MCF 10A (cell line): ENCODE data around the gene ASTN2. TPM values are rescaled to one million over a fixed set of nuclear protein-coding genes. Genes with fewer than 3 reads are reported as not detected.

Source experiments
- BruUV-seq: library from RNA; stranded (reverse); fragments of 400-500 nt; replicated peaks from 2 replicates; lab custom pipeline; 2021; lab: Mats Ljungman, UMichigan
- CTCF ChIA-PET: fragments of 300-600 bp; sonication (Branson Sonifier 250); formaldehyde crosslinking; extraction: SDS; loops from one replicate; lab custom pipeline; 2021; ENCODE audit warnings: antibody characterized with exemption, inconsistent platforms; lab: Yijun Ruan, JAX
- POLR2A ChIA-PET: fragments of 300-600, 350-650 bp; sonication (Branson Sonifier 250); formaldehyde crosslinking; extraction: SDS; loops from one replicate; lab custom pipeline; 2020; ENCODE audit warnings: antibody characterized with exemption, inconsistent platforms; lab: Yijun Ruan, JAX
- DNase-seq: peaks from one replicate; pipeline ENCODE4 v3.0.0-alpha.2; 2018; ENCODE audit not compliant: unreplicated experiment
- H3K27ac Mint-ChIP-seq: one replicate; pipeline ENCODE4 v1.8.0; 2022; ENCODE audit warnings: mild to moderate bottlenecking, low read depth, mixed read lengths; ENCODE audit not compliant: unreplicated experiment
- H3K27me3 Mint-ChIP-seq: one replicate; pipeline ENCODE4 v1.8.0; 2022; ENCODE audit warnings: mixed read lengths; ENCODE audit not compliant: insufficient read depth, unreplicated experiment
- H3K36me3 Mint-ChIP-seq: one replicate; pipeline ENCODE4 v1.8.0; 2022; ENCODE audit warnings: mild to moderate bottlenecking, moderate library complexity, mixed read lengths; ENCODE audit not compliant: insufficient read depth, unreplicated experiment
- H3K4me1 Mint-ChIP-seq: one replicate; pipeline ENCODE4 v1.8.0; 2022; ENCODE audit warnings: mixed read lengths; ENCODE audit not compliant: insufficient read depth, unreplicated experiment
- H3K4me3 Mint-ChIP-seq: one replicate; pipeline ENCODE4 v1.8.0; 2022; ENCODE audit warnings: mild to moderate bottlenecking, moderate library complexity, mixed read lengths; ENCODE audit not compliant: unreplicated experiment
- H3K9me3 Mint-ChIP-seq: one replicate; pipeline ENCODE4 v1.8.0; 2022; ENCODE audit warnings: mixed read lengths; ENCODE audit not compliant: unreplicated experiment
- CTCF ChIP-seq: fragments of 200-600 bp; IDR thresholded peaks from one replicate; pipeline ENCODE4 v1.8.0; 2022; ENCODE audit warnings: antibody characterized with exemption, mild to moderate bottlenecking; ENCODE audit not compliant: unreplicated experiment
- intact Hi-C: fragments of 100-400 bp; cut with micrococcal nuclease; formaldehyde crosslinking; loops from 2 replicates; pipeline ENCODE4 v1.14.1; 2022
- total RNA-seq: library from RNA; stranded (reverse); gene quantifications from 2 replicates; pipeline ENCODE4 v1.2.3, GENCODE V29; 2022

ASTN2 gene
- total RNA-seq, 1 experiment from 2014 or later = 1.8 TPM

GRCh38 chr9:116479967-116480366, 934.9 kb downstream of the ASTN2 start:
- H3K4me1 Mint-ChIP-seq = no peaks in the 10 kb centered on the region
- CTCF ChIA-PET = interaction anchor here (0.6 kb wide), 1 partner anchor 183 kb away, joined by 3 read pairs; no protein-coding TSS in a partner anchor
- no TSS peak for BruUV-seq

GRCh38 chr9:116479056-116479544, 935.8 kb downstream of the ASTN2 start:
- ChIA-PET CTCF (no interaction called here), POLR2A (interaction anchor here (0.6 kb wide), 1 partner anchor 606 kb away, joined by 4 read pairs; no protein-coding TSS in a partner anchor)
- no peak for DNase-seq
- TF ChIP-seq CTCF = no peak
- Mint-ChIP-seq H3K4me3 (no peak overlapping the region), H3K27me3 (no peaks in the 10 kb centered on the region), H3K9me3 (no peaks in the 10 kb centered on the region), H3K27ac (no peak overlapping the region), H3K4me1 (no peaks in the 10 kb centered on the region), H3K36me3 (no peaks in the 10 kb centered on the region)
- BruUV-seq = no TSS peak
- intact Hi-C loops = no loop called here

More at GRCh38 chr9:116479967-116480366, 934.9 kb downstream of the ASTN2 start:
- H3K36me3 Mint-ChIP-seq = no peaks in the 10 kb centered on the region
- POLR2A ChIA-PET = no interaction called here
- no peak for TF ChIP-seq CTCF
- DNase-seq = no peak
- H3K27me3 Mint-ChIP-seq = no peaks in the 10 kb centered on the region
- H3K27ac Mint-ChIP-seq = no peak overlapping the region
- H3K4me3 Mint-ChIP-seq = no peak overlapping the region
- intact Hi-C loops = no loop called here
- no peaks in the 10 kb centered on the region for H3K9me3 Mint-ChIP-seq

GRCh38 chr9:116477584-116478141, 937.2 kb downstream of the ASTN2 start:
- Mint-ChIP-seq H3K27me3 (no peaks in the 10 kb centered on the region), H3K9me3 (no peaks in the 10 kb centered on the region), H3K4me1 (no peaks in the 10 kb centered on the region), H3K36me3 (no peaks in the 10 kb centered on the region), H3K4me3 (no peak overlapping the region), H3K27ac (no peak overlapping the region)
- BruUV-seq = no TSS peak
- TF ChIP-seq CTCF = no peak
- intact Hi-C loops = no loop called here
- DNase-seq = no peak
- CTCF ChIA-PET = interaction anchor here (0.6 to 1.2 kb wide), 2 partner anchors 14 to 17 kb away, joined by 3 to 7 read pairs; no protein-coding TSS in a partner anchor
- POLR2A ChIA-PET = no interaction called here

GRCh38 chr9:116476935-116477381, 937.9 kb downstream of the ASTN2 start:
- no peak for TF ChIP-seq CTCF
- intact Hi-C loops = no loop called here
- no peaks in the 10 kb centered on the region for H3K36me3 Mint-ChIP-seq
- ChIA-PET POLR2A (no interaction called here), CTCF (interaction anchor here (0.6 to 1.2 kb wide), 4 partner anchors 15 to 95 kb away, joined by 3 to 7 read pairs (median 3); no protein-coding TSS in a partner anchor)
- no peaks in the 10 kb centered on the region for H3K9me3 Mint-ChIP-seq
- H3K27ac Mint-ChIP-seq = no peak overlapping the region
- no peaks in the 10 kb centered on the region for H3K27me3 Mint-ChIP-seq
- H3K4me1 Mint-ChIP-seq = no peaks in the 10 kb centered on the region
- H3K4me3 Mint-ChIP-seq = no peak overlapping the region
- BruUV-seq = no TSS peak
- DNase-seq = no peak
